Panc1 (cell line): ENCODE measurements around the gene NTN5.

Experiments
- POLR2AphosphoS5 ChIP-seq: IDR thresholded peaks from 2 replicates; pipeline ENCODE4 v1.6.1; 2012; ENCODE audit warnings: mild to moderate bottlenecking, low read depth, low read length, moderate library complexity
- REST ChIP-seq, 2 experiments: IDR thresholded peaks; 2 replicates each; pipeline ENCODE4 v1.6.1; 2011 to 2012; ENCODE audit warnings: low read depth in 2 of 2, control low read depth in 1 of 2, low read length in 1 of 2, mild to moderate bottlenecking in 1 of 2, moderate library complexity in 1 of 2; ENCODE audit not compliant: insufficient read depth in 1 of 2
- SIN3A ChIP-seq: IDR thresholded peaks from 2 replicates; pipeline ENCODE4 v1.6.1; 2012; ENCODE audit warnings: low read depth, mild to moderate bottlenecking, low read length, moderate library complexity, borderline replicate concordance; ENCODE audit not compliant: insufficient read depth
- TCF7L2 ChIP-seq: IDR thresholded peaks from 2 replicates; pipeline ENCODE4 v1.6.1; 2011; ENCODE audit warnings: mild to moderate bottlenecking, low read depth, low read length, inconsistent platforms
- TF ChIP-seq, protein P1 (sequence below): fragments of 450-650 bp; IDR thresholded peaks from 2 replicates; pipeline ENCODE4 v1.5.1; 2017; ENCODE audit warnings: mild to moderate bottlenecking

DNA sequence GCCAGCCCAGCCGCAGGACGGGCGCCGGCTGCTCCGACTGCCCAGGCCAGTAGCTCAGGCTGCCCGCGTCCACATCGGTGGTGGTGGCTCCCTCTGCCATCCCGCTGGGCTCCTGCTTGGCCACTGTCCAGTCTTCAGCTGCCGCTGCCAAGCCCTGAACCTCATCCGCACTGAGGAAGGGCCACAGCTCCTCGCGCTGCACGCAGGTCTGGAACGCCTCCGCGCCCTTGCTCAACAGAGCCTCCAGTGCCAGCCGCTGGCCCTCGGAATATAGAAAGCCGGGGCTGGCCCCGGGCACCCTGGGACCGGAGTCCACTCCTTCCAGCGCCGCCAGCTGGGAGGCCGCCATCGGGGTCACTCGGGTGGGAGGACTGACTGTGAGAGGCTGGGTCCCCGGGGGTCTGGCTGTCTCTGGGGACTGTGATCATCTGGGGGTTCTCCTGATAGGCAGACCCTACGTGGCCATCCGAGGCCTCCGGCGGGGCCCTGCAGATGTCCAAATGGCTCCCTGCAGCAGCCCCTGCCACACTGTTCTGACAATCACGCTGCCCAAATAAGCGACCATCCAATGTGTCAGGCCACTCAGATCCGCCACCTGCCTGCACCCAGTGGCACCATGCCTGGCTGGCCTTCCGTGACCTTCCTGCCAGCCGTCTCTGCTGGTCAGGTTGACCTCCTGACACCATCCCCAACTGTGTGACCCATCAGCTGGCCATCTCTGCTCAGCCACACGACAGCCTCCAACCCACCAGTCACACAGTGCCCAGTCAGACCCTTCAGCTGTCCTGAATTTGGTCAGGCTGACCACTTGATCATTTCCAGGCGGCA, 59.6 kb downstream of the NTN5 start:
- TF ChIP-seq, protein P1, sequence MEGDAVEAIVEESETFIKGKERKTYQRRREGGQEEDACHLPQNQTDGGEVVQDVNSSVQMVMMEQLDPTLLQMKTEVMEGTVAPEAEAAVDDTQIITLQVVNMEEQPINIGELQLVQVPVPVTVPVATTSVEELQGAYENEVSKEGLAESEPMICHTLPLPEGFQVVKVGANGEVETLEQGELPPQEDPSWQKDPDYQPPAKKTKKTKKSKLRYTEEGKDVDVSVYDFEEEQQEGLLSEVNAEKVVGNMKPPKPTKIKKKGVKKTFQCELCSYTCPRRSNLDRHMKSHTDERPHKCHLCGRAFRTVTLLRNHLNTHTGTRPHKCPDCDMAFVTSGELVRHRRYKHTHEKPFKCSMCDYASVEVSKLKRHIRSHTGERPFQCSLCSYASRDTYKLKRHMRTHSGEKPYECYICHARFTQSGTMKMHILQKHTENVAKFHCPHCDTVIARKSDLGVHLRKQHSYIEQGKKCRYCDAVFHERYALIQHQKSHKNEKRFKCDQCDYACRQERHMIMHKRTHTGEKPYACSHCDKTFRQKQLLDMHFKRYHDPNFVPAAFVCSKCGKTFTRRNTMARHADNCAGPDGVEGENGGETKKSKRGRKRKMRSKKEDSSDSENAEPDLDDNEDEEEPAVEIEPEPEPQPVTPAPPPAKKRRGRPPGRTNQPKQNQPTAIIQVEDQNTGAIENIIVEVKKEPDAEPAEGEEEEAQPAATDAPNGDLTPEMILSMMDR, result no peak
- TF ChIP-seq POLR2AphosphoS5 (no peak), REST (IDR thresholded peaks at IDR 0.05; ENCODE audit: insufficient read depth in 1 of 2, low read depth in 2 of 2, low read length in 1 of 2) (no peak), TCF7L2 (no peak), SIN3A (no peak)
